RWPE1 (cell line): ENCODE measurements around the gene RAC2.

ENCODE experiments used
- CTCF ChIA-PET: fragments of 350-600 bp; sonication (Branson Sonifier 250); formaldehyde crosslinking; extraction: SDS; loops from one replicate; lab custom pipeline; 2021; lab: Yijun Ruan, JAX
- POLR2A ChIA-PET: fragments of 400-600 bp; formaldehyde crosslinking; extraction: SDS; loops from one replicate; lab custom pipeline; 2020; ENCODE audit warnings: antibody characterized with exemption; ENCODE audit not compliant: low non-redundant PET; lab: Yijun Ruan, JAX
- DNase-seq: peaks from one replicate; pipeline ENCODE4 v3.0.0; 2012; ENCODE audit warnings: low spot score
- H3K27ac ChIP-seq: fragments of 450-650 bp; 2 replicates; pipeline ENCODE4 v1.5.1; 2017
- CTCF ChIP-seq: fragments of 450-650 bp; conservative IDR thresholded peaks from 2 replicates; pipeline ENCODE4 v1.5.1; 2017; ENCODE audit warnings: low read depth, mild to moderate bottlenecking

RAC2 gene

GRCh38 chr22:37244114-37244921 lies at the start of gene RAC2:
RAC2 (minus strand) TSS chr22:37244269; CDS start chr22:37244148, 121 bp downstream.
- ChIA-PET POLR2A (interaction anchor here (0.5 kb wide), 1 partner anchor 15 kb away, joined by 5 read pairs; no protein-coding TSS in a partner anchor), CTCF (interaction anchor here (0.9 kb wide), 1 partner anchor 15 kb away, joined by 3 read pairs; no protein-coding TSS in a partner anchor)
- TF ChIP-seq CTCF, result no peak
- DNase-seq, result peak; percentile 63
- H3K27ac ChIP-seq, result peak within 1 kb of the TSS; percentile 80

- no peak for TF ChIP-seq CTCF
- no peak for DNase-seq
- POLR2A ChIA-PET, result no interaction called here
- no peak overlapping the region for H3K27ac ChIP-seq
- CTCF ChIA-PET, result no interaction called here
Observed at GRCh38 chr22:37293172-37293571, 49.1 kb upstream of the RAC2 start.

GRCh38 chr22:37292641-37293040 lies 48.6 kb upstream of the RAC2 start:
- no peak overlapping the region for H3K27ac ChIP-seq
- TF ChIP-seq CTCF, result no peak
- ChIA-PET POLR2A (no interaction called here), CTCF (no interaction called here)
- DNase-seq, result no peak

- DNase-seq, result no peak
- no peak for TF ChIP-seq CTCF
- no peak overlapping the region for H3K27ac ChIP-seq
- ChIA-PET CTCF (no interaction called here), POLR2A (no interaction called here)
Observed at GRCh38 chr22:37291559-37292298, 47.7 kb upstream of the RAC2 start.

- H3K27ac ChIP-seq, result no peak overlapping the region
- POLR2A ChIA-PET, result no interaction called here
- TF ChIP-seq CTCF, result no peak
- DNase-seq, result no peak
- CTCF ChIA-PET, result no interaction called here
Observed at GRCh38 chr22:37290737-37291136, 46.7 kb upstream of the RAC2 start.

GRCh38 chr22:37289156-37289735 lies 45.2 kb upstream of the RAC2 start:
- no peak for TF ChIP-seq CTCF
- CTCF ChIA-PET, result interaction anchor here (0.6 kb wide), 1 partner anchor 100 kb away, joined by 3 read pairs; no protein-coding TSS in a partner anchor
- H3K27ac ChIP-seq, result no peak overlapping the region
- DNase-seq, result no peak
- POLR2A ChIA-PET, result no interaction called here
